ENCODE data around the gene PRDM5. TPM values are rescaled to one million over a fixed set of nuclear protein-coding genes. Genes with fewer than 3 reads are reported as not detected.
"Not testable (repeated sequence)": the region's sequence is repeated elsewhere in the genome, so short reads cannot be mapped to it uniquely, and the experiment has no call there.

Gene PRDM5
- total RNA-seq, 1 donor from 2014 or later: 0.23 TPM

- no peak for ATAC-seq
Measured at GRCh38 chr4:120761070-120761469, 161.5 kb downstream of the PRDM5 start.

GRCh38 chr4:120760047-120760446, 162.5 kb downstream of the PRDM5 start:
- DNase-seq (ENCODE audit: low spot score) (no peak), ATAC-seq (no peak)

More at GRCh38 chr4:120761070-120761469, 161.5 kb downstream of the PRDM5 start:
- DNase-seq (ENCODE audit: low spot score): no peak

- ATAC-seq: no peak
Measured at GRCh38 chr4:120755864-120756263, 166.7 kb downstream of the PRDM5 start.

GRCh38 chr4:120754590-120754989, 167.9 kb downstream of the PRDM5 start:
- DNase-seq (ENCODE audit: low spot score) (no peak), ATAC-seq (no peak)

More at GRCh38 chr4:120755864-120756263, 166.7 kb downstream of the PRDM5 start:
- no peak for DNase-seq (ENCODE audit: low spot score)

- DNase-seq (ENCODE audit: low spot score) (no peak), ATAC-seq (no peak)
Measured at GRCh38 chr4:120753854-120754253, 168.7 kb downstream of the PRDM5 start.

GRCh38 chr4:120750152-120750525, 172.4 kb downstream of the PRDM5 start:
- DNase-seq (ENCODE audit: low spot score) (no peak), ATAC-seq (no peak)

GRCh38 chr4:120749445-120750151, 172.9 kb downstream of the PRDM5 start:
- no peak for ATAC-seq
- no peak for DNase-seq (ENCODE audit: low spot score)

- ATAC-seq; DNase-seq (ENCODE audit: low spot score): not testable (repeated sequence)
Measured at GRCh38 chr4:120741636-120742035, 180.9 kb downstream of the PRDM5 start.

- no peak for DNase-seq (ENCODE audit: low spot score)
- no peak for ATAC-seq
Measured at GRCh38 chr4:120736312-120736711, 186.2 kb downstream of the PRDM5 start.

- no peak for ATAC-seq
- DNase-seq (ENCODE audit: low spot score): no peak
Measured at GRCh38 chr4:120733968-120734367, 188.6 kb downstream of the PRDM5 start.

GRCh38 chr4:120733054-120733453, 189.5 kb downstream of the PRDM5 start:
- ATAC-seq: no peak
- DNase-seq (ENCODE audit: low spot score): no peak

GRCh38 chr4:120731561-120731960, 191.0 kb downstream of the PRDM5 start:
- ATAC-seq: no peak

GRCh38 chr4:120730777-120731320, 191.7 kb downstream of the PRDM5 start:
- no peak for DNase-seq (ENCODE audit: low spot score)
- ATAC-seq: no peak

More at GRCh38 chr4:120731561-120731960, 191.0 kb downstream of the PRDM5 start:
- DNase-seq (ENCODE audit: low spot score): no peak

- no peak for ATAC-seq
Measured at GRCh38 chr4:120728892-120729675, 193.4 kb downstream of the PRDM5 start.

GRCh38 chr4:120725639-120726580, 196.6 kb downstream of the PRDM5 start:
- DNase-seq (ENCODE audit: low spot score) (no peak), ATAC-seq (no peak)

More at GRCh38 chr4:120728892-120729675, 193.4 kb downstream of the PRDM5 start:
- DNase-seq (ENCODE audit: low spot score): no peak

GRCh38 chr4:120724656-120725055, 197.9 kb downstream of the PRDM5 start:
- no peak for ATAC-seq
- DNase-seq (ENCODE audit: low spot score): no peak

- ATAC-seq: no peak
Measured at GRCh38 chr4:120723986-120724385, 198.5 kb downstream of the PRDM5 start.

GRCh38 chr4:120723105-120723504, 199.4 kb downstream of the PRDM5 start:
- ATAC-seq: no peak
- no peak for DNase-seq (ENCODE audit: low spot score)

More at GRCh38 chr4:120723986-120724385, 198.5 kb downstream of the PRDM5 start:
- no peak for DNase-seq (ENCODE audit: low spot score)

GRCh38 chr4:120722655-120723054, 199.9 kb downstream of the PRDM5 start:
- no peak for ATAC-seq
- DNase-seq (ENCODE audit: low spot score): no peak

GRCh38 chr4:120720354-120720934, 202.1 kb downstream of the PRDM5 start:
- ATAC-seq (no peak), DNase-seq (ENCODE audit: low spot score) (no peak)
